ENCODE measurements around the gene WBP11. TPM values are rescaled to one million over a fixed set of nuclear protein-coding genes. Genes with fewer than 3 reads are reported as not detected.
A peak's percentile ranks its signal among the peaks of the same experiment; 100 is the strongest.

Gene WBP11
- total and polyA plus RNA-seq, 2 of the 13 experiments (the other 11 are each of a cell fraction or from before 2014, with no cell fraction given): 7.6 to 31.0 TPM

DNA sequence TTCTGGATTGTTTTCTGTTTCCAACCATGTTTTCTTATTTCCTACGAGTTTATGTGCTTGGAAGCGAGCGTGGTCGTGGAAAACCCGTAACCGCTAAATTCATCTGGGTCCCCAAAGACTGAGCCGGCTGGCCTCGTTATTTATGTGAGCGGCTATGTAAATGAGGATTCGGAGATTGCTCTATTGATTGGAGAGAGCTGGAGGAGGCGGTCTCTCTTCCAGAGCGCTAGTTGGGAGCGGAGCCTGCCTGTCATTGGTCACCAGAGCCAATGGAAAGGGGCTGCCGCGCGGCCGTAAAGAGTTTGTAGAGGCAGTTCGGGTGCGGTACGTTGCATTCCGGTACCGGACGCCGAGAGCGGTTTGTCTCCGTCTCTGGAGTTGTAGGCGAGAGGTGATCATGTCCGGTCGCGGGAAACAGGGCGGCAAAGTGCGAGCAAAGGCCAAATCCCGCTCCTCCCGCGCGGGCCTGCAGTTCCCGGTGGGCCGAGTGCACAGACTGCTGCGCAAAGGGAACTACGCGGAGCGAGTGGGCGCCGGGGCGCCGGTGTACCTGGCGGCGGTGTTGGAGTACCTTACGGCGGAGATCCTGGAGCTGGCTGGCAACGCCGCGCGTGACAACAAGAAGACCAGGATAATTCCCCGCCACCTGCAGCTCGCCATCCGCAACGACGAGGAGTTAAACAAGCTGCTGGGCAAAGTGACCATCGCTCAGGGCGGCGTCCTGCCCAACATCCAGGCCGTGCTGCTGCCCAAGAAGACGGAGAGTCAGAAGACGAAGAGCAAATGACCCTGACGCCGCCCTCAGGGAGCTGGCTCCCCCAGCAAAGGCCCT, 29.0 kb downstream of the WBP11 start (continued):
- TF ChIP-seq, protein P1, sequence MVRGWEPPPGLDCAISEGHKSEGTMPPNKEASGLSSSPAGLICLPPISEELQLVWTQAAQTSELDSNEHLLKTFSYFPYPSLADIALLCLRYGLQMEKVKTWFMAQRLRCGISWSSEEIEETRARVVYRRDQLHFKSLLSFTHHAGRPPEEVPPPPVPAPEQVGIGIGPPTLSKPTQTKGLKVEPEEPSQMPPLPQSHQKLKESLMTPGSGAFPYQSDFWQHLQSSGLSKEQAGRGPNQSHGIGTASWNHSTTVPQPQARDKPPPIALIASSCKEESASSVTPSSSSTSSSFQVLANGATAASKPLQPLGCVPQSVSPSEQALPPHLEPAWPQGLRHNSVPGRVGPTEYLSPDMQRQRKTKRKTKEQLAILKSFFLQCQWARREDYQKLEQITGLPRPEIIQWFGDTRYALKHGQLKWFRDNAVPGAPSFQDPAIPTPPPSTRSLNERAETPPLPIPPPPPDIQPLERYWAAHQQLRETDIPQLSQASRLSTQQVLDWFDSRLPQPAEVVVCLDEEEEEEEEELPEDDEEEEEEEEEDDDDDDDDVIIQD (CRISPR knock-in tag; IDR thresholded peaks at IDR 0.05; ENCODE audit: low read depth): 0 out of 2 replicates have a peak, but pooled peaks have one; percentile 23
- TF ChIP-seq, protein P2, sequence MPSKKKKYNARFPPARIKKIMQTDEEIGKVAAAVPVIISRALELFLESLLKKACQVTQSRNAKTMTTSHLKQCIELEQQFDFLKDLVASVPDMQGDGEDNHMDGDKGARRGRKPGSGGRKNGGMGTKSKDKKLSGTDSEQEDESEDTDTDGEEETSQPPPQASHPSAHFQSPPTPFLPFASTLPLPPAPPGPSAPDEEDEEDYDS (CRISPR knock-in tag; IDR thresholded peaks at IDR 0.05): peak; percentile 83
- no peak for TF ChIP-seq SRSF9 (IDR thresholded peaks at IDR 0.05; ENCODE audit: borderline replicate concordance, insufficient read depth, low read depth, low read length, poor library complexity, severe bottlenecking)
- TF ChIP-seq RXRB (CRISPR knock-in tag; IDR thresholded peaks at IDR 0.05; ENCODE audit: borderline replicate concordance): no peak
- peak; percentile 18; the same call in 1 of the 2 replicates for TF ChIP-seq ETV5 (CRISPR knock-in tag; IDR thresholded peaks at IDR 0.05; ENCODE audit: borderline replicate concordance)
- no peak for TF ChIP-seq RORA (CRISPR knock-in tag; IDR thresholded peaks at IDR 0.05)
- TF ChIP-seq ZNF354B (CRISPR knock-in tag; IDR thresholded peaks at IDR 0.05): no peak
- peak; percentile 66 for TF ChIP-seq ZMYM4 (CRISPR knock-in tag; IDR thresholded peaks at IDR 0.05)
- TF ChIP-seq, protein P3, sequence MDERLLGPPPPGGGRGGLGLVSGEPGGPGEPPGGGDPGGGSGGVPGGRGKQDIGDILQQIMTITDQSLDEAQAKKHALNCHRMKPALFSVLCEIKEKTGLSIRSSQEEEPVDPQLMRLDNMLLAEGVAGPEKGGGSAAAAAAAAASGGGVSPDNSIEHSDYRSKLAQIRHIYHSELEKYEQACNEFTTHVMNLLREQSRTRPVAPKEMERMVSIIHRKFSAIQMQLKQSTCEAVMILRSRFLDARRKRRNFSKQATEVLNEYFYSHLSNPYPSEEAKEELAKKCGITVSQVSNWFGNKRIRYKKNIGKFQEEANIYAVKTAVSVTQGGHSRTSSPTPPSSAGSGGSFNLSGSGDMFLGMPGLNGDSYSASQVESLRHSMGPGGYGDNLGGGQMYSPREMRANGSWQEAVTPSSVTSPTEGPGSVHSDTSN (CRISPR knock-in tag; IDR thresholded peaks at IDR 0.05): peak; percentile 94
- TF ChIP-seq ZNF225 (CRISPR knock-in tag; IDR thresholded peaks at IDR 0.05): no peak
- 0 out of 2 replicates have a peak, but pooled peaks have one; percentile 18 for TF ChIP-seq ZNF614 (CRISPR knock-in tag; IDR thresholded peaks at IDR 0.05; ENCODE audit: borderline replicate concordance)
- TF ChIP-seq TEAD3 (CRISPR knock-in tag; optimal IDR thresholded peaks at IDR 0.05; ENCODE audit: borderline replicate concordance): peak; percentile 61
- TF ChIP-seq POLR2AphosphoS5 (IDR thresholded peaks at IDR 0.05; ENCODE audit: low read depth, low read length): peak; percentile 84
- TF ChIP-seq ZFX (CRISPR knock-in tag; IDR thresholded peaks at IDR 0.05; ENCODE audit: low read depth): peak; percentile 40; the same call in 1 of the 2 replicates
- no peak for TF ChIP-seq NCOA2 (CRISPR knock-in tag; IDR thresholded peaks at IDR 0.05)
- peak; percentile 97 for TF ChIP-seq NFYC (CRISPR knock-in tag; IDR thresholded peaks at IDR 0.05)
- TF ChIP-seq ZZZ3 (CRISPR knock-in tag; IDR thresholded peaks at IDR 0.05; ENCODE audit: borderline replicate concordance): no peak
- 0 out of 2 replicates have a peak, but pooled peaks have one; percentile 6 for TF ChIP-seq BORCS8-MEF2B (CRISPR knock-in tag; IDR thresholded peaks at IDR 0.05)
- TF ChIP-seq ATF1 (CRISPR knock-in tag; IDR thresholded peaks at IDR 0.05): no peak
- peak; percentile 70 for TF ChIP-seq SRSF1 (optimal IDR thresholded peaks at IDR 0.05; ENCODE audit: low read depth, low read length)
- TF ChIP-seq, protein P4, sequence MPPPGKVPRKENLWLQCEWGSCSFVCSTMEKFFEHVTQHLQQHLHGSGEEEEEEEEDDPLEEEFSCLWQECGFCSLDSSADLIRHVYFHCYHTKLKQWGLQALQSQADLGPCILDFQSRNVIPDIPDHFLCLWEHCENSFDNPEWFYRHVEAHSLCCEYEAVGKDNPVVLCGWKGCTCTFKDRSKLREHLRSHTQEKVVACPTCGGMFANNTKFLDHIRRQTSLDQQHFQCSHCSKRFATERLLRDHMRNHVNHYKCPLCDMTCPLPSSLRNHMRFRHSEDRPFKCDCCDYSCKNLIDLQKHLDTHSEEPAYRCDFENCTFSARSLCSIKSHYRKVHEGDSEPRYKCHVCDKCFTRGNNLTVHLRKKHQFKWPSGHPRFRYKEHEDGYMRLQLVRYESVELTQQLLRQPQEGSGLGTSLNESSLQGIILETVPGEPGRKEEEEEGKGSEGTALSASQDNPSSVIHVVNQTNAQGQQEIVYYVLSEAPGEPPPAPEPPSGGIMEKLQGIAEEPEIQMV (CRISPR knock-in tag; IDR thresholded peaks at IDR 0.05; ENCODE audit: low read depth): peak; percentile 93
